Hypothalamus (tissue), 51 donors: ENCODE results near the gene ADCY5.
A peak's percentile ranks its signal among the peaks of the same experiment; 100 is the strongest.
"Not testable (repeated sequence)": the region's sequence is repeated elsewhere in the genome, so short reads cannot be mapped to it uniquely, and the experiment has no call there.

Experiments
- DNase-seq, 51 donors: peaks; one replicate each; lab custom pipeline; 2025; lab: John Stamatoyannopoulos, UW

ADCY5 gene

DNA sequence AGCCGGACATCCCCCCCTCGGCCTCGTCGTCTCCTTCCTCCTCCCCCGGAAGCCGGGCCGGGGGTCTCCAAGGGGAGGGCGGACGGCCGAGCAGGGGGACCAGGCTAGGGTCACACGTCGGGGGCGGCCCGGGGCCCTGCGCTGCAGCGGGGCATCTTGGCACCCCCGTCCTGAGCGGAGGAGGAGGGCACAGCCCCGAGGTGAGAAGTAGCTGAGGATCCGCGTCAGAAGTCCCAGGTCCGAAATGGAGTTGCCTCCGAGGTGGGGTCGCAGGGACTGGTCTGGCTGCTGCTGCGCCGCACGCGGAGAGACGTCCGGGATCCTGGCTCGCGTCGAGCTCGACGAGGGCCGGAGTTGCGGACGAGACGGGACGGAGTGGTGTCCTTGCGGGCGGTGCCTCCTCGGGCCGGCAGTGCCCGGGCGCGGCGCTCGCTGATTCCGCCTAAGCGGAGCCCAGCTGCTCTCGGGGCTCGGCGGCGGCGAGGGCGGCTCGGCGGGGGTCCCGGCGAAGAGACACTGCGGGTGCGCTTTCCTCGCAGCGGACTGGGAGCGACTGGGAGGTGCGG lies at the start of gene ADCY5:
TSS of gene ADCY5 (minus strand) at position 555 of the 566 bp plus-strand sequence. CDS start at position 10, 545 bp downstream.
- DNase-seq = peak in 4 of 51 donors; percentile 42 to 61 (median 58)

DNA sequence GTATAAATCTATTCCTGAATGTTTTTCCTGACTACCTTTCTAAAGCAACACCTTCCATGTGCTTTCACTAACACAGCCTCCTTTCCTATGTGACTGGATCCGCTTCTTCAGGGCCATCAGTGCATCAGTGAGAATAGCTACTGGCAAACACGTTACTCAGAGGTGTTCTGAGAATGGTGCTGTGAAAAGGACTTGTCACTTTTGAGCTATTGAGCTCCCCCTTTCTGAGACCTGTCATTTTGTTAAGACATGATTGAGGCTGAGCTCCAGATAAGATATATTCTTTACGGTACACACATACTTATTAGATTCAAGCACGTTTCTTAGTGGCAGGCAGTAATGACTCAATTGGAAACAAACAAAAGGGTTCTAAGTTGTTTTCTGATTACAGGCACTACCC lies 45.0 kb upstream of the ADCY5 start:
- no peak for DNase-seq

DNA sequence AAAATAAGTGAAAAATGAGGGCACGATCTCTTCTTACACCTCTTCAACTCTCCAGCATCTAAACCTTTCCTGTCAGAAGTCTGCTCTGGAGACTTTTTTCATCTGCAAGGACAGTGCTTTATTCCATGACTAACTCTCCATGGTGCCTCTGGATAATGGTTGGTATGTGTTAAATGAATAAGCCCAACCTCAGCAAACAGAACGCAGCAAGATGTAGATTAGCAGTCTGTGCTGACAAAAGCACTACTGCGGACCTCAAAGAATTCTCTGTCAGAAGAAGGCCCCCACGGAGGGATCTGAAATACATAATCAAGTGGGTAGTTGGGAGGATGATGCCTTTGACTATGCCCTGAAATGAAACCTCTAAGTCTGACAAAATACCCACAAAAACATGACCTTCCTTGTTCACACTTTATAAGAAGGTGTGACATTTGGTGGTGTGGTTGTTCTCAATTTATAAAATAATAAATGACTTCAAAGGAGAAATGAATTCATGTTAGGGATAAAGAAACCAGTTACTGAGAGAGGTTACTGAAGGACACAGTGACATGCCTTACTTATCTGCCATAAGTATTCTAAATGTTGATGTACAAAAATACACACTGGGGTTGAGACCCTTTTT lies 43.2 kb upstream of the ADCY5 start:
- DNase-seq = no peak

DNA sequence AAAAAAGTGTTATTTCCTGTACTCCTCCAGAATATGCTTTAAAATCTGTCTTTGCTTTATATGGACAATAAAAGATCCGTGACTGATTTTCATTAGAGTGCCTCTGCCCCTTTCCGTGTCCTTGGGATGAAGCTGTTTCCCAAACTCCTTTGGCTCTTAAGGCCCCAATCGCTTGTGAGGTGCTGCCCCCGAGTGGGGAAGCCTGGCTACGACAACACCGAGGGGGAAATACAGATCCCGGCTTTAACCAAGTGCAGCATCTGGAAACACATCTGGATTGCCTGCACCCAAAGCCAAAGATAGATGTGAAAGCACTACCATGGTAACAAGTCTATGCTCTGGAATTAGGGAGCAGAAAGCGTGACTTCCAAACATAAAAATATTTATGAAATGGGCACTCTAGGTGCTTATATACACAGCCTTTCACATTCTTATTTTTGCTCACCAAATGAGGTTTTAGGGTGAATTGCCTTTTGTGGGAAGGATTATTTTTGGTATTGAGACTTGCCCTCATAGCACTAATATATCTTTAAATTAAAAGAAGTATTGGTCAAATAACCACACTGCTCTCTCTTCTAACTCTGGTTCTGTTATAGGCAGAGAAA lies 40.6 kb upstream of the ADCY5 start:
- DNase-seq = peak in 48 of 51 donors; percentile 5 to 86 (median 41)

DNA sequence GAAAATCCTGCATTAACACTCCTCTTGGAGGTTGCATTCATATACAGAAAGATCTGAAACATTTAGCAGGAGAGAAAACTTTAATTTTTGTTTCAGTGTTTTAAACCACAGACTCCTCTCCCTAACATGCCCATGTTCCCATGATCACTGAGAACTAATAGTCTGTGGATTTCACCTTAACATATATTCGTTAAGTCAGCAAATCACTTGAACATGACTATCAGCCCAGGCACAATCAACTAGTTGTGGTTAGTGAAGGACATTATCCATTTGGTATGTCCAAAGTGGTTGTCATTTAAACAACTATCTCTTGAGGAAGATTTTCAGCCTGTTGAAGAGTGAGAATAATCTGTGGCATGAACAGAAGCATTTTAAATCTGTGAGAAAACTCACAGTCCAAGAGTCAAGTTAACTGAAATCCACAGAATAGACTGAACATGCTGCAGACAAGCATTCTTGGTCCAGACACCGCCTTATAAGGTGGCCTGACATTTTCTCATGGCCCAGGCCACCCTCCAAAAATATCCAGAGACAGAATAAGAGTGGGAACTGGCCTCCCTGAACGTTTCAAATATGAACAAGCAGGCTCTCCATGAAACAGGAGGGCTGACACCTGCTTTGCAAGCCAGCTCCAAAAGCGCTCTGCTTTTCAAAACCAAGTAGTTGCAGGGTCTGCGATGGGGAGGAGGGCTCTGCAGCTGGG lies 39.9 kb upstream of the ADCY5 start:
- no peak for DNase-seq

DNA sequence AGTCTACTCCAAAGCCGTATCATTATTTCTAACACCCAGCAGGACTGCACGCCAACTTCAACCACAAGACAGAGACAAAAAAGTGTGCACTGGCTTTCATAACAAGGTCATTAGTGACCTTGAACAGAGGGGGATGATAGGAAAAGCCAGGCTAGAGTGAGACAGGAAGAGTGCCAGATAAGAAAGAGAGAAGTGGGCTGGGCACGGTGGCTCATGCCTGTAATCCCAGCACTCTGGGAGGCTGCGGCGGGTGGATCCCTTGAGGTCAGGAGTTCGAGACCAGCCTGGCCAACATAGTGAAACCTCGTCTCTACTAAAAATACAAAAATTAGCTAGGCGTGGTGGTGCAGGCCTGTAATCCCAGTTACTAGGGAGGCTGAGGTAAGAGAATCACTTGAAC lies 38.2 kb upstream of the ADCY5 start:
- DNase-seq = not testable (repeated sequence)

DNA sequence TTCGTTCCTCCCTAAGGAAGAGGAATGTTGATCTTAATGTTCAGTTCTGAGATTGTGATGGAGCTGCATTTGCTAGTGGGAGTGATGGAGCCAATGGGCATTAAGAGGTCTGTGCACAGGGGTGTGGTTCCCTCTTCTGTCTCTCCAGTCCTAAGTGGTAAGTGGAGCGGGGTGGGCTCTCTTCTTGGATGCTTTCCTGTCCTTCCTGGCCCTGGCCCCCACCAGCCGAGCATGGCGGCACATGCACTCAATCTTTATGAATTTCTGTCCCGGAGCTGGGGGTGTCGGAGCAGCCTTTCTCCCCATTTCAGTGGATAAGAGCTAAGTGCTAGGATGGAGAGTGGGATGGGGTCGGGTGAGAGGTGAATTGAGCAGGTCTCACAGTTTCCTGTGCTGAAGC lies 37.6 kb upstream of the ADCY5 start:
- no peak for DNase-seq

DNA sequence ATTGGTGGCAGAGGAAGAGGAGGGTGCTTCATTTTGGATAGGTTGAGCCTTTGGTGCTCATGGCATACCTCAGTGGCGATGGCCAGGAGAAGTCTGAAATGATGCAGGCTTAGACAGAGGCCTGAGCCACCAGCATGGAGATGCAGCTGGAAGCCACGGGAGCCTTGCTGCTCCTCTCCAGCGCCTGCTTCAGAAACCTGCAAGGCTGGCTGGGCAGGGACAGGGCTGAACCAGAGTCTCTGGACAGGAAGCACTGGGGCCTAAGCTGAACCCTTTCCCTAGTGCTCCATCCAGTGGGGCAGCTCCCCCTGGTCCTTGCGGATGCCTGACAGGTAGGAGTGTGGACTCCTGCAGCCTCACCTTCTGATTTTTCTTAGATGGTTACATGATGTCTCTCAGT lies 36.7 kb upstream of the ADCY5 start:
- DNase-seq = no peak

DNA sequence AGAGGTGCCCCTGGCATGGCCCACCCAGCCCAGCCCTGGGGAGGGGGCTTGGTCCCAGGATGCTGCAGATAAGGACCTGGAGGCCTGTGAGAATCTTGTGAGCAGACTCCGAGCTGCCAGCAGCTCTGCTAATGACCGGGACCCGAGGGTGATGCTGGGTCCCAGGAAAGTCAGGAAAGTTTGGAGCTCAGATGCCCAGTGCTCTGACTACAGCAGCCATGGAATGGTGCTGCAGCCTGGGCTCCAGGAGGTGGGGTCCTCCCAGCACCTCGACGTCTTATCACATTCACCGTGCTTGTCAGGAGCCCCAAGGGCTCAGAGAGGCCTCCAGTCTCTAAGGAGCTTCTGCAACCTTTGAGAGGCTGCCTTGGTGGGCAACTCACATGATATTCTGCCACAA lies 34.3 kb upstream of the ADCY5 start:
- no peak for DNase-seq

DNA sequence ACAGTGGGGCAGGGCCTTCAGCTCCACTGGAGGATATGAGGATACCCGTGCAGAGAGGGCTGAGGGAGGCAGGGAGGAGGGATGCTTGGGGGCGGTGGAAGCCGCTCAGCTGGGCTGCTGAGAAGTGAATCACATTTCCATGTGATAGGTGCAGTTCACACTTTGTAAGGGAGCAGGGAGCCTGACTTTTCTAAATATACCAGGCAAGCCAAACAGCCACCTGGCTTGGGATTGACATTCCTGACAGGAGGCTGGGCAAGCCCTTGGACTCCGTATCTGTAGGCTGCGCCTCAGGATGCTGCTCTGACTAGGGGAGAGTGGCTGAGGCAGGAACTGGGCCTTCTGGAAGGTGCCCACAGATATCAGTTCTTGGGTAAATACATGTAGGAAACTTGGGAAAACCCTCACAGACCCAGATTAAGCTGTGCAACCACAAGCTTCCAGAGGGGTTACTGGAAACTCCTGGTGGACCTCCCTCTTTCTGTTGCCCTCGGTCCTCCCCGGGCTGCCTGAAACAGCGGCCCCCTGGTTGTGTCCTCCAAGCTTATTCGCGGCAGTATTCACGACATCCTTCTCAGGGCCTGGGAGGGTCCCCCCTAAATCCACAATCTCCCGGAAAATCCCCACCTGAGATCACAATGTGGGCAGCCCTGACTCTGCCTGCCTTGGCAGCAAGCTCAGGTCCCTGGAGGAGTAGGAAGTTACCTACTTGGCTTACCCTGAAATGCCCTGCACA lies 33.0 kb upstream of the ADCY5 start:
- DNase-seq = peak in 3 of 51 donors; percentile 8 to 30 (median 9)

DNA sequence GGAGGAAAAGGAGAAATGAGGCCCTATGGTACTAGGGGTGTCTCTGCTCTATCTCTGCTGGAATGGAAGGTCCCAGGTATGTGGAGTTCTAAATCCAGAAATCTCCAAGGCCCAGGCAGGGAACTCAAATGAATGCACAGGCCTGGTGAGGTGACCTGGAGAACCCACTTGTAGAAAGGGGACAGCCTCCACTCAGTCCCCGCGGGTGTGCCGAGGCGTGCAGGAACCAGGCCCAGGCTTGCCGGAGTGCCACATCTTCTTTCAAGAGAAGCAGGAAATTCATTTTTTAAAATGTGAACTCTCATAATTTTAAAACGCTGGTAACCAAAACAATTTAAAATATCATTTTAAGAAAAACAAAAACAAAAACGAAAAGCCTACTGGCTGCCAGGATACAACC lies 32.2 kb upstream of the ADCY5 start:
- no peak for DNase-seq

DNA sequence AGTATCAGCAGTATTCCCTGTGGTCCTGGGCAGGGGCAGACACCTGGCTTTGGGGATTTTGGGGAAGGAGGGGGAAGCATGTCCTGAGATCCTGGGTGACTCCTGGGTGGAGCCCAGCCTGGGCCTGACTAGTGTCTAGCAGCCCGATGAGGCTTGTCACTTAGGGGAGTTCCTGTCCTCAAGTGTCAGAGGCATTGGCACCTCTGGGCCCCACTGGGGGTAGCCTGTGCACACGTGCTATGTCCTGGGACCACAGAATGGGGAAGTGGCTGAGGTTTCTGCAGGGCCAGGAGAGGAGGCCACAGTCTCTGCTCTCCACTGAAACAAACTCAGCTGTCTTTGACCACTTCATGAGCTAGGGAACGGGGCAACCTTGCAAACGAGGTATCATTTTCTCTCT lies 31.5 kb upstream of the ADCY5 start:
- DNase-seq = no peak

DNA sequence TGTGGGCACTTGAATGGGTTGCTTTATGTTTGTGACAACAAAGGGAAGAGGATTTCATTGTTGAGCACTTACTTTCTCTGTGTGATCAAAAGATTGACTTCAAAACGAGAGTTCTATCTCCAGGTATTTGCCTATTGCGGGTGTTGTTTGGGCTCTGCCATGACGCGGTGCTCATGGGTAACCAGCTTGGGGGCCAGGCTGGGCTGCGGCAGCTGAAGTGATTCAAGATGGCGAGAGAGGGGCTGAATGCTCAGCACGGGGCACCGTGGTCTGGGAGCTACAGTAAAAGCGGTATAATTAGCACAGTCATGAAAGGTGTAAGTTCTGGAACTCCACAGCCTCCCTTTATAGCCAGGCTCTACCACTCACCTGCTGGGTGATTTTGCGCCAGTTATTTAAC lies 31.0 kb upstream of the ADCY5 start:
- DNase-seq = no peak

DNA sequence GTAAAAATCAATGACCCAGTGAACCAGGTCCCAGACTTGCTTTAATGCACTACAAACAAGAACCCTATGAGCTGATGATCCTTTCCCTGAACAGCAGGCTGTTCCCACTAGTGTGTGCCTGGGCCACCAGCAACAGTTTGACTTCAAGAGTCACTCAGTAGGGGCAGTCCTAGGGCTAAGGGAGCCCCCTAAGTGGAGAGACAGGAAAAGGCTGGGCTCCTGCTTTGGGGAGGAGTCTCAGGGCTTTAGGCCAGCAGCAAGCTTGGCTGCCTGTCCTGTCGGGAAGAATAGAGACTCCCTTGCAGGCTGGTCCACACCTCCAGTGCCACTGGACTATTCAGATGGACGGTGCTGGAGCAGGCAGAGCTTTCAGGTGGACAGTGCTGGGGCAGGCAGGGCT lies 29.4 kb upstream of the ADCY5 start:
- no peak for DNase-seq

DNA sequence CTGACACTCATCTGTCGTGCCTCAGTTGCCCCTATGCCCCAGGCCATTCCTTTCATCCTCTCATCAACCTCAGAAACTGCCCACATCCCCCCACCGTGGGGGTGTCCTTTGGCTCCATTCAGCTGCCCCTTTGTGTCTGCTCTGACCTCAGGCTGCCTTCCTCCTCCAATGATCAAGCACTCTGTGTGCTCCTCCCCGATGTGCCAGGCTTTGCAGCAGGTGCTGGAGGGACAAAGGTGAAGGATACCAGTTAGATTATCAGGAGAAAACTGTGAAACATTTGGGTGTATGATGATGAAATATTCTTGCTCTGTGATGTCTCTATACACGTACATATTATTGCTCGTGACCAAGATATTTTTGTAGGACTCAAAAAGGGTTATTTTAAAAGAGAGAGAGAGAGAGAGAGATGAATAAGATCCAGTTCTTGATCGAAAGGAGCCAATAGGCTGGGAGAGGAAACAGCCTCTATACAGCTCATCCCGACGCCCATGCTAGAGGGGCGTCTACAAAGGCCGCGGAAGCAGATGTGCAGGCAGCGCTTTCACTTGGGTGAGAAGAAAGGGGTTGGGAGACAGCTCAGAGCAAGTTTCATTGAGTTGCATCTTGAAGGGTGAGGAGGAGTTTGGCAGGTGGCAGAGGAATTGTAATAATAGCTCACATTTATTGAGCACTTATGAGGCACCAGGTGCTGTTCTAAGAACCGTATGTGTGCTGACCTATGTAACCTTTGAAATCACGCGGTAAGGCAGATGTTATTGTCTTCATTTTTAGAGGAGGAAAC lies 28.3 kb upstream of the ADCY5 start:
- DNase-seq = no peak

DNA sequence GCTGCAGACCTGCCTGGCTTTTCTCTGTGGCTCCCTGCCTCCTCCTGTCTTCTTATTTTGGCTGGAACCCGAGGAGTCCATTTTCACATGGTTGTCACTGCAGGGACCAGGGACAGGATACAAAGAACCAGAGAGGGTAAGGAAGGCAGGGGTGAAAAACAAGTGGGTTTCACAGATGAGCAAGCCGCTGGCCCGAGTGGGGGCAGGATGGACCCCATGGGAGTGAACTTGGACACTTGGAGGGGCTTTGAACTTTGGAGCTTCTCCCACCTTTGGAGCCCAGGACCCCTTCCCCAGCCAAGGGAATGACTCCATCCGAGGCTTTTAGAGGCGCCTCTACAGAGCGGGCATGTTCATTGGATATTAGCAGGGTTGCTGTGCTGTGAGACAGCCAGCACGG lies 26.9 kb upstream of the ADCY5 start:
- no peak for DNase-seq

DNA sequence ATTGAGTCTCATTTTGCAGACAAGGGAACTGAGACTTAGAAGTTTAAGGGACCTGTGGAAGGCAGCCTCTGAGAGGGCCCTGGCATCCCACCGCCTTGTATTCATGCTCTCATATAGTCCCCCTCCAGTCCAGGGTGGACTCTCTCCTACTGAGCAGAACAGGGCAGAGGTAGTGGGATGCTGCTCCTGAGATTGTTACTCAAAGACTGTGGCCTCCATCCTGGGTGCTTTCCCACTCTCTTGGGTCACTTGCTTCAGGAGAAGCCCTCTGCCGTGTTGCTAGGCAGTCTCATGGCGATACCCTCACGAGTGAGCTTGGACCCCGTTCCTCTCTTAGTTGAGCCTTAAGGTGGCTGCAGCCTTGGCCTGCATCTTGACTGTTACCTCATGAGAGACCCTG lies 22.2 kb upstream of the ADCY5 start:
- no peak for DNase-seq

DNA sequence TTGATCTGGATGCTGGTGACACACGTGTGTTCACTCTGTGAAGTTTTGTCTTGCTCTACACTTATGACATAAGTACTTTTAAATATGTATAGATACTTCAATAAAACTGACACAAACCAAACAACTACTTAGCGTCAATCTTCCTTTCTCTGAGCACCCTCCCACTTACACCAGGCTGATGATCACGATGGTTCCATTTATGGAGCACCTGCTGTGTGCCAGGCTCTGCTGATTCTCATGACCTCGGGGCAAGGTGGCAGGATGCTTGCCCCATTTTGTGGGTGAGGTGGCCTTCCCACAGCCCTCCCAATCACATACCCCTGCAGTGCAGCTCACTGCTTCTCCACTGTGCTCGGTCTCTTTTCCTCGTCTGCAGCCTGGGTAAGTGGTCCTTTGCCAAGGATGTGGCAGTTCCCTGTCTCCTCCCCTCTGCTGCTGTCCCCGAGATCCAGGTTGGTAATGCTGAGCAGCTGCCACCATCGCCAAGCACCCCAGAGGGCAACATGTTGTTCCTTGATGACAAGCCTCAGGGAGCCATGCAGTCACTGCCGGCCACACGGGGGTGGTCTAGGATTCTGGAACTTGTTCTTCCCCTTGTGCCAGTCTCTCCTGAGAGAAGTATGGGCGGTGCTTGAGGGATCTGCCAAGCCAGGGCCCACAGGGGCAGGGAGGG lies 20.6 kb upstream of the ADCY5 start:
- DNase-seq = no peak

DNA sequence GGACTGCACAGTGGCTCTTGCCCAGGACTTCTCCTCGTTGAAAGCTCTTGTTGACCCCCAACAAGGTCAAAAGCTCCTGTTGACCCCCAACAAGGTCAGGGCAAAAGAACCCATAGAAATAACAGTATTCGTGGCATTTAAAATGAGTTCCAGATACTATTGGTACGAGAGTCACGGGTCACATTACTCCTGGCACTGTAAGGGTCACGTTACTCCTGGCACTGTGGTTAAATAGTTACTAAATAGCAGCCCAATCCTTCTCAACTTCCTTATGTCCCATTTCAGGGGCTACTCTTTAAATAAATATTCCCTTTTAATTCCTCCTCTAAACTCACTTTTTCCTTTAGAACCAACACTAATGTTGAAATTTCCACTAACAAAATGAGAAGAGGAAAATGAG lies 18.2 kb upstream of the ADCY5 start:
- DNase-seq = no peak

DNA sequence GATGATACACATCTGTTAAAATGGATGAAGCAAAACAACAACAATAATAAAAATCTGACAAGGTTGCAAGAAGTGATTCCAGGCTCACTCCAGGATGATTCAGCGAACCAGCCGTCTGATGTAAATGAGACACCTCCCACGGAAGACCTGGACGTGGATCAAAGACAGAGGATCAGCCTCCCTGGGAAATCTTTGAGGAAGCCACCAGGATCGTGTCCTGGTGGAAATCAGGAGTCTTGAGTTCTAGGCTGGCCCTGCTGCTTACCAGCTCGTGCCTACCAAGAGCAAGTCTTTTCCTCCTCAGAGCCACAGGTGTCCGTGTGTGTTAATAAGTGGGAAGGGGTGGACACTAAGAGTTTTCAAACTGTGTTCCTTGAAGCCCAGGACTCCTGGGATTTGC lies 15.3 kb upstream of the ADCY5 start:
- DNase-seq = no peak
